Measurements from ENCODE around the gene PERM1.
A peak's percentile ranks its signal among the peaks of the same experiment; 100 is the strongest.
"Not testable (repeated sequence)": the region's sequence is repeated elsewhere in the genome, so short reads cannot be mapped to it uniquely, and the experiment has no call there.

The PERM1 gene

GRCh38 chr1:1013922-1014648 lies 32.2 kb upstream of the PERM1 start:
- no peak for DNase-seq

GRCh38 chr1:1013105-1013921 lies 31.4 kb upstream of the PERM1 start, which contains the start of gene ISG15:
TSS of gene ISG15 (plus strand) at chr1:1013497. CDS start at chr1:1013574, 77 bp downstream.
- peak; percentile 81 for DNase-seq

- DNase-seq = not testable (repeated sequence)
Observed at GRCh38 chr1:1012736-1013104, 30.8 kb upstream of the PERM1 start.

- DNase-seq = no peak
Observed at GRCh38 chr1:1011396-1011949, 29.6 kb upstream of the PERM1 start.

GRCh38 chr1:1010131-1010530 lies 28.2 kb upstream of the PERM1 start:
- not testable (repeated sequence) for DNase-seq

GRCh38 chr1:1006305-1007159 lies 24.6 kb upstream of the PERM1 start:
- DNase-seq = no peak

- no peak for DNase-seq
Observed at GRCh38 chr1:1005774-1006304, 23.9 kb upstream of the PERM1 start.

- DNase-seq = no peak
Observed at GRCh38 chr1:1004780-1005697, 23.1 kb upstream of the PERM1 start.

GRCh38 chr1:1004420-1004779 lies 22.5 kb upstream of the PERM1 start:
- DNase-seq = no peak

- DNase-seq = no peak
Observed at GRCh38 chr1:1003618-1004419, 21.9 kb upstream of the PERM1 start.

- DNase-seq = no peak
Observed at GRCh38 chr1:1001057-1001783, 19.3 kb upstream of the PERM1 start.

- peak; percentile 78 for DNase-seq
Observed at GRCh38 chr1:1000357-1001056, 18.6 kb upstream of the PERM1 start.

GRCh38 chr1:999725-1000356 lies 17.9 kb upstream of the PERM1 start, which contains the start of gene HES4:
TSS of gene HES4 (minus strand) at chr1:1000097. CDS start at chr1:999973, 124 bp downstream.
- peak; percentile 62 for DNase-seq

GRCh38 chr1:998995-999724 lies 17.3 kb upstream of the PERM1 start:
- DNase-seq = no peak

- DNase-seq = no peak
Observed at GRCh38 chr1:998745-998994, 16.8 kb upstream of the PERM1 start.

- no peak for DNase-seq
Observed at GRCh38 chr1:997993-998744, 16.3 kb upstream of the PERM1 start.

- DNase-seq = no peak
Observed at GRCh38 chr1:997713-997992, 15.8 kb upstream of the PERM1 start.

All from activated T-cell treated with anti-CD3 and anti-CD28 coated beads for 4 hours (primary cell).